ENCODE measurements around the gene ZIM2. TPM values are rescaled to one million over a fixed set of nuclear protein-coding genes. Genes with fewer than 3 reads are reported as not detected.
"Not testable (repeated sequence)": the region's sequence is repeated elsewhere in the genome, so short reads cannot be mapped to it uniquely, and the experiment has no call there.

The ZIM2 gene
- polyA plus RNA-seq, 2 donors, result 0.01 TPM; not detected in 1

DNA sequence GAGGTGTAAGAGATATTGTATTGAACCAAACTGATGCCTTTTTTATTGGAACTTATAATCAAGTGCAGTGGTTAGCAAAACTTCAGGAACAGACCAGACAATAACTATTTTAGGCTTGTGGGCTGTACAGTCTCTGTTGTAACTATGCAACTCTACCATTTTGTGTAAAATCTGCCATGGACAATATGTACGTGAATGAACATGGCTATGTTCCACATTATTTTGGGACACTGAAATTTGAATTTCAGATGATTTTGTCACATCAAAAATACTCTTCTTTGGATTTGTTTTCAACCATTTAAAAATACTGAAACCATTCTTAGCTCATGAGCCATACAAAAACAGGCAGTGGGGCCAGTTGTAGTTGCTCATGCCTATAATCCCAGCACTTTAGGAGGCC, 27.9 kb upstream of the ZIM2 start:
- H3K9me3 ChIP-seq (ENCODE audit: control insufficient read depth in 2 of 2, insufficient read depth in 1 of 2, low read depth in 1 of 2, low read length in 1 of 2), result peaks cover 12 to 20% of the 10 kb centered on the region in 2 donors
- 94 to 95% methylated on average over 1 of the region's 1 CpG for WGBS, 2 donors

DNA sequence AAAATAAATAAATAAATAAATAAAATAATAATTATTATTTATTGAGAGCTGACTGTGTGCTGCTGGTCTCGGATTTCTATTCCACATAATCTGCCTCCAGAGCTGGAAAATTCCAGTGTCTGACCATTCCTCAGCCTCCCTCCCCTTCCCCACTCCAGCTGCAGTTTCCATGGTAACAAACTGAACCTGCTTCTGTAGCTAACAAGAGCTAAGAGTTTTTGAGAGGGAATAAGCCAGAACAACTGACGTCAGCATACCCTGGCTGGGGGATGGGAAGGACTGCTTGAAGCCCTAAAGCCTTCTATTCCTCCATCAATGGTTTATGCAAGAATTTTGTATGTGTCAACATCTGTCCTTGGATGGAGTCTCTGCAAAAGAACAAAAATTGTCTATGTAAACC, 26.0 kb upstream of the ZIM2 start:
- Histone ChIP-seq H3K27ac (ENCODE audit: low read depth in 2 of 2, low read length in 1 of 2) (no peak overlapping the region), H3K4me1 (ENCODE audit: control insufficient read depth in 2 of 2, insufficient read depth in 2 of 2, low read length in 1 of 2) (no peaks in the 10 kb centered on the region), H3K4me3 (ENCODE audit: low read depth in 1 of 2, low read length in 2 of 2) (no peak overlapping the region), H3K9me3 (ENCODE audit: control insufficient read depth in 2 of 2, insufficient read depth in 1 of 2, low read depth in 1 of 2, low read length in 1 of 2) (peaks cover 12 to 18% of the 10 kb centered on the region in 2 donors), H3K27me3 (ENCODE audit: control insufficient read depth in 1 of 2, insufficient read depth in 2 of 2, low read length in 2 of 2) (no peaks in the 10 kb centered on the region), H3K36me3 (ENCODE audit: control insufficient read depth in 2 of 2, insufficient read depth in 2 of 2, low read length in 1 of 2) (no peaks in the 10 kb centered on the region)
- WGBS, 2 donors, result 22 to 30% methylated on average over 2 of the region's 2 CpGs

More for the DNA sequence above, 27.9 kb upstream of the ZIM2 start:
- no peaks in the 10 kb centered on the region for H3K4me1 ChIP-seq (ENCODE audit: control insufficient read depth in 2 of 2, insufficient read depth in 2 of 2, low read length in 1 of 2)
- no peaks in the 10 kb centered on the region for H3K27me3 ChIP-seq (ENCODE audit: control insufficient read depth in 1 of 2, insufficient read depth in 2 of 2, low read length in 2 of 2)
- H3K36me3 ChIP-seq (ENCODE audit: control insufficient read depth in 2 of 2, insufficient read depth in 2 of 2, low read length in 1 of 2), result no peaks in the 10 kb centered on the region
- H3K4me3 ChIP-seq (ENCODE audit: low read depth in 1 of 2, low read length in 2 of 2), result no peak overlapping the region
- no peak overlapping the region for H3K27ac ChIP-seq (ENCODE audit: low read depth in 2 of 2, low read length in 1 of 2)

DNA sequence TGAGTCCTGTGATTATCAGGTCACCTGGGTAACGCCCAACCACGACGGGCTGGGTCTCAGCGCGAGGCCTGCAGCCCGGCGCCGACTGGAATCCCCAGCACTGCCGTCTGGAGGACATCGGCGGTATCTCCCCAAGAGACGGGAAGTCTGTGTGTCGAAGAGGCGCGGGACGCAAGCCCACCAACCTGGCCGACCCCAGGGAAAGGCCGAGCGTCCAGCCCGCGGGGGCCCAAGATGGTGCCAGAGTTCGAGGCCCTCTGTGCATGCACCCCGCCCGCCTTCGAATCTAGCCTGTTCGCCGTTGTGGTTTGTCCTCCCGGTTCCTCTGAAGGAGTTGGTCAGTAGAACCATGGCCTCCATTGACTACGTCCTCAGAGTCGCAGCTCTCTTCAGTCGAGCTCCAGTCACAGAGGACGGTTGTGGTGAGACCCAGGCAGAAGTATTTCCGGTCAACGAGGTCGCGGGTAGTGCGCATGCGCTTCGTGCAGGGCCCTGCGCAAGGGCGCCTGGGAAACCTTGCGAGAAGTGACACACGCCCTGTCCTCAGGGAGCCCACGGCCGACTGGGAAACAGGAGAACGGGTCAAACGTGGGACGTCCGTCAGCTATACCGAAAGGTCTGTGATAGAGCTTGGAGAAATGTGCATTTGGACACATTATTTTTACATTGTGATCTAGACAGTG, 24.1 kb upstream of the ZIM2 start:
- Histone ChIP-seq H3K36me3 (ENCODE audit: control insufficient read depth in 2 of 2, insufficient read depth in 2 of 2, low read length in 1 of 2) (no peaks in the 10 kb centered on the region), H3K9me3 (ENCODE audit: control insufficient read depth in 2 of 2, insufficient read depth in 1 of 2, low read depth in 1 of 2, low read length in 1 of 2) (peaks cover 10 to 13% of the 10 kb centered on the region in 2 donors), H3K27me3 (ENCODE audit: control insufficient read depth in 1 of 2, insufficient read depth in 2 of 2, low read length in 2 of 2) (no peaks in the 10 kb centered on the region), H3K4me3 (ENCODE audit: low read depth in 1 of 2, low read length in 2 of 2) (no peak overlapping the region), H3K4me1 (ENCODE audit: control insufficient read depth in 2 of 2, insufficient read depth in 2 of 2, low read length in 1 of 2) (no peaks in the 10 kb centered on the region), H3K27ac (ENCODE audit: low read depth in 2 of 2, low read length in 1 of 2) (no peak overlapping the region)
- 57 to 61% methylated on average over 50 of the region's 50 CpGs for WGBS, 2 donors

DNA sequence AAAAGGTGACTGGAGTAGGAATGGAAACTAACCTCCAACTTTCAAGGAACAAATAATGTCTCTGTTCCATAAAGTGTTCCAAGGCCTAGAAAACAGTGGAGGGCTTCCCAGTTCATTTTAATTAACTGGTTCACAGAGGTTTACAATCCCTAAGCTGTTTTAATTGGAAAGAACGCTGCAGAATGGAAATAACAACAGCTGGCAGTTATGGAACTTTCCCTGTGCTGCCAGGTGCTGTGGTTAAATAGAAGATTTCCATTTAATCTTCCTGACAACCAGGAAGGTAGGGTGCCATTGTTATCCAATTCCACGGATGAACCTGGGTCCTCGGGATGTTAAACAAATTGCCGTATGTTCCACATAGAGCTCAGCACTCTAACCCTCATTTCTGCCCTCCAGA, 22.2 kb upstream of the ZIM2 start:
- Histone ChIP-seq H3K4me1 (ENCODE audit: control insufficient read depth in 2 of 2, insufficient read depth in 2 of 2, low read length in 1 of 2) (no peaks in the 10 kb centered on the region), H3K36me3 (ENCODE audit: control insufficient read depth in 2 of 2, insufficient read depth in 2 of 2, low read length in 1 of 2) (no peaks in the 10 kb centered on the region), H3K9me3 (ENCODE audit: control insufficient read depth in 2 of 2, insufficient read depth in 1 of 2, low read depth in 1 of 2, low read length in 1 of 2) (peaks cover 9 to 10% of the 10 kb centered on the region in 2 donors), H3K27me3 (ENCODE audit: control insufficient read depth in 1 of 2, insufficient read depth in 2 of 2, low read length in 2 of 2) (no peaks in the 10 kb centered on the region), H3K27ac (ENCODE audit: low read depth in 2 of 2, low read length in 1 of 2) (no peak overlapping the region), H3K4me3 (ENCODE audit: low read depth in 1 of 2, low read length in 2 of 2) (no peak overlapping the region)
- WGBS, 2 donors, result 78 to 84% methylated on average over 4 of the region's 4 CpGs

DNA sequence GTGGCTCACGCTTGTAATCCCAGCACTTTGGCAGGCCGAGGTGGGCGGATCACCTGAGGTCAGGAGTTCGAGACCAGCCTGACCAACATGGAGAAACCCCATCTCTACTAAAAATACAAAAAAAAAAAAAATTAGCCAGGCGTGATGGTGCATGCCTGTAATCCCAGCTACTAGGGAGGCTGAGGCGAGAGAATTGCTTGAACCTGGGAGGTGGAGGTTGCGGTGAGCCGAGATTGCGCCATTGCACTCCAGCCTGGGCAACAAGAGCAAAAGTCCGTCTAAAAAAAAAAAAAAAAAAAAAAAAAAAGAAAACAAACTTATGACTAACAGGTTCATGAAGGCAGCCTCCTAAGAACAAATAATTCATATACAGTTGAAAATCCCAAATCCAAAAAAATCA, 19.9 kb upstream of the ZIM2 start:
- H3K27me3 ChIP-seq (ENCODE audit: control insufficient read depth in 1 of 2, insufficient read depth in 2 of 2, low read length in 2 of 2); H3K9me3 ChIP-seq (ENCODE audit: control insufficient read depth in 2 of 2, insufficient read depth in 1 of 2, low read depth in 1 of 2, low read length in 1 of 2); H3K27ac ChIP-seq (ENCODE audit: low read depth in 2 of 2, low read length in 1 of 2); H3K4me3 ChIP-seq (ENCODE audit: low read depth in 1 of 2, low read length in 2 of 2); H3K4me1 ChIP-seq (ENCODE audit: control insufficient read depth in 2 of 2, insufficient read depth in 2 of 2, low read length in 1 of 2); H3K36me3 ChIP-seq (ENCODE audit: control insufficient read depth in 2 of 2, insufficient read depth in 2 of 2, low read length in 1 of 2): not testable (repeated sequence)
- 88 to 91% methylated on average over 9 to 10 of the region's 10 CpGs for WGBS, 2 donors

DNA sequence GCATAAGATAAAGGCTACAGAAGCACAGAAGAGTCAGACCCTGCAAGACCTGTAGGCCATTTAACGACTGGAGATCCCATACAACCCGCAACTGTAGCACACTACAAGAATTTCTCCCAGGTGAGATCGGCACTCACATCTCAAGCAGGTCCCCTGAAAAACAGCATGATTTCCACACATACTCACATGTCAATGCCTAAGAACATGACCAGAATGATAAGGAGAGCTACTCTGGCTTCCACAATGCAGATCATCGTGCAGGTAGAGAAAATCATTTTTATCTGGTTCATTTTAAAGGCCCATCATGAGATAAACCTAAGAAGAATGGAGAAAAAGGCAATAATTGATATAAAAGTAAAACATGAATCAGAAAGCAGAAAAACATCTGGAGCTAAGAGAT, 17.5 kb upstream of the ZIM2 start:
- H3K4me1 ChIP-seq (ENCODE audit: control insufficient read depth in 2 of 2, insufficient read depth in 2 of 2, low read length in 1 of 2), result no peaks in the 10 kb centered on the region
- WGBS, 2 donors, result 88 to 89% methylated on average over 4 of the region's 4 CpGs
- no peaks in the 10 kb centered on the region for H3K36me3 ChIP-seq (ENCODE audit: control insufficient read depth in 2 of 2, insufficient read depth in 2 of 2, low read length in 1 of 2)
- H3K27me3 ChIP-seq (ENCODE audit: control insufficient read depth in 1 of 2, insufficient read depth in 2 of 2, low read length in 2 of 2), result no peaks in the 10 kb centered on the region
- no peak overlapping the region for H3K27ac ChIP-seq (ENCODE audit: low read depth in 2 of 2, low read length in 1 of 2)
- H3K9me3 ChIP-seq (ENCODE audit: control insufficient read depth in 2 of 2, insufficient read depth in 1 of 2, low read depth in 1 of 2, low read length in 1 of 2), result no peaks in the 10 kb centered on the region
- H3K4me3 ChIP-seq (ENCODE audit: low read depth in 1 of 2, low read length in 2 of 2), result no peak overlapping the region

DNA sequence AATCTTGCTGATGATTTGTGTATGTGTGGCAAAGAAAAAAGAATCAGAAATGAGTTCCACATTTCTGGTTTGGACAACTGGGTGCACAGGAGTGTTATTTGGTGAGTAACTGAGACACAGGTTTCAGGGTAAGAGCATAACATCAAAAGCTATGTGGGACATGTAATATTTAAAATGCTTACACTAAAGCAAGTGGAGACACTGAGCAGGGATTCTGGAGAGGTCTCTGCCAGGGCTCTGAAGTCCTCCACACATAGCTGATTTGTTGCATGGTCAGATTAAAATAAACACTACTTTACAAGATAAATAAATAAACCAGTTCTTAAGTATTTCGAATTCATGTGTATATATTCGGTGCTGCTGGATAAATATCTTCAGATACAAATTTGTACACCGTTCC, 16.3 kb upstream of the ZIM2 start:
- Histone ChIP-seq H3K4me3 (ENCODE audit: low read depth in 1 of 2, low read length in 2 of 2) (no peak overlapping the region), H3K9me3 (ENCODE audit: control insufficient read depth in 2 of 2, insufficient read depth in 1 of 2, low read depth in 1 of 2, low read length in 1 of 2) (peaks cover 0 to under 1% of the 10 kb centered on the region in 2 donors), H3K27ac (ENCODE audit: low read depth in 2 of 2, low read length in 1 of 2) (no peak overlapping the region), H3K4me1 (ENCODE audit: control insufficient read depth in 2 of 2, insufficient read depth in 2 of 2, low read length in 1 of 2) (no peaks in the 10 kb centered on the region), H3K27me3 (ENCODE audit: control insufficient read depth in 1 of 2, insufficient read depth in 2 of 2, low read length in 2 of 2) (no peaks in the 10 kb centered on the region), H3K36me3 (ENCODE audit: control insufficient read depth in 2 of 2, insufficient read depth in 2 of 2, low read length in 1 of 2) (no peaks in the 10 kb centered on the region)
- 65 to 77% methylated on average over 3 of the region's 3 CpGs for WGBS, 2 donors

DNA sequence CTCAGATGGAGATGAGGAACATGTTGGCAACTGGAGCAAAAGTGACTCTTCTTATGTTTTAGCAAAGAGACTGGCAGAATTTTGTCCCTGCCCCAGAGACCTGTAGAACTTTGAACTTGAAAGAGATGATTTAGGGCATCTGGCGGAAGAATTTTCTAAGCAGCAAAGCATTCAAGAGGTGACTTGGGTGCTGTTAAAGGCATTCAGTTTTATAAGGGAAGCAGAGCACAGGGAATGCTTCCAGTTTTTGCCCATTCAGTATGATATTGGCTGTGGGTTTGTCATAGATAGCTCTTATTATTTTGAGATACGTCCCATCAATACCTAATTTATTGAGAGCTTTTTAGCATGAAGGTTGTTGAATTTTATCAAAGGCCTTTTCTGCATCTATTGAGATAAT, 11.8 kb upstream of the ZIM2 start:
- H3K36me3 ChIP-seq (ENCODE audit: control insufficient read depth in 2 of 2, insufficient read depth in 2 of 2, low read length in 1 of 2); H3K27ac ChIP-seq (ENCODE audit: low read depth in 2 of 2, low read length in 1 of 2); H3K4me1 ChIP-seq (ENCODE audit: control insufficient read depth in 2 of 2, insufficient read depth in 2 of 2, low read length in 1 of 2); H3K27me3 ChIP-seq (ENCODE audit: control insufficient read depth in 1 of 2, insufficient read depth in 2 of 2, low read length in 2 of 2); H3K9me3 ChIP-seq (ENCODE audit: control insufficient read depth in 2 of 2, insufficient read depth in 1 of 2, low read depth in 1 of 2, low read length in 1 of 2); H3K4me3 ChIP-seq (ENCODE audit: low read depth in 1 of 2, low read length in 2 of 2): not testable (repeated sequence)
- WGBS, 2 donors, result 88 to 91% methylated on average over 2 of the region's 2 CpGs

DNA sequence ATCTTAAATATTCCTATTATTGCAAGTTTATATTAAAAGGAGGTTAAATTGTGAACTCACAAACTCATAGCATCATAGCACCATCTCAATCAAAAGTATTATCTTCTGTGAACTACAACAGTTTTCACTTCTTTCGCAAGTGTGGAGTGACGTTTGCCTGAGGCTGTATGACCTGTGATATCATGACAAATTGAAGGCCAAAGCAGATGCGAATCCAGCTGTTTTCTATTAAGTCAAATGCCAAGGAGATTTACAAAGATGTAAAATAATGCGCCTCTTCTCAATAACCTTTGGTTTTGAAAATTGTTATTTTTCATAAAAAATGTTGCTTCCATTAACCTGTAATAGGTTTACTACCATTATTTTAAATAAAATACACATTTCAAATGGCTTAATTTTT, 7.6 kb upstream of the ZIM2 start:
- peaks cover 0 to 3% of the 10 kb centered on the region in 2 donors for H3K9me3 ChIP-seq (ENCODE audit: control insufficient read depth in 2 of 2, insufficient read depth in 1 of 2, low read depth in 1 of 2, low read length in 1 of 2)
- WGBS, 2 donors, result 66 to 82% methylated on average over 4 of the region's 4 CpGs
- no peak overlapping the region for H3K27ac ChIP-seq (ENCODE audit: low read depth in 2 of 2, low read length in 1 of 2)
- H3K36me3 ChIP-seq (ENCODE audit: control insufficient read depth in 2 of 2, insufficient read depth in 2 of 2, low read length in 1 of 2), result no peaks in the 10 kb centered on the region
- H3K4me1 ChIP-seq (ENCODE audit: control insufficient read depth in 2 of 2, insufficient read depth in 2 of 2, low read length in 1 of 2), result no peaks in the 10 kb centered on the region
- H3K27me3 ChIP-seq (ENCODE audit: control insufficient read depth in 1 of 2, insufficient read depth in 2 of 2, low read length in 2 of 2), result no peaks in the 10 kb centered on the region
- H3K4me3 ChIP-seq (ENCODE audit: low read depth in 1 of 2, low read length in 2 of 2), result no peak overlapping the region

DNA sequence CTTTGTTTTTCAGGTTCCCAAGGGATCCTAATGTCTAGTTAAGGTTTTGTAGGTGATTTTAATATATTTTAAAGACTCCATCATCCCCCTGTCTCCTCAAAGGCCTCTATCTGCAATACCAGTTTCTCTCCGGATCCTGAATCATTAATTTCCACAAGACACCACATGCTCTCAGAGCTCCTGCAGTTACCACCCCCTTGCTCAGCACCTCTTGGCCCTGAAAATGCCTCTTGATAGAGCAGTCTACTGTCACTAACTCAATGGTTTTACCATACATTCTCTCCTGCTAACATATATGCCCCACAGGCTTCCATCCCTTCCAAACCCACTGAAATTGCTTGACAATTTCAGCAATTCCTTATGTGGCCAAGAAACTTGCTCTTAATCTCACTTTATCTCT, 1.9 kb upstream of the ZIM2 start:
- Histone ChIP-seq H3K4me3 (ENCODE audit: low read depth in 1 of 2, low read length in 2 of 2) (no peak overlapping the region), H3K9me3 (ENCODE audit: control insufficient read depth in 2 of 2, insufficient read depth in 1 of 2, low read depth in 1 of 2, low read length in 1 of 2) (peaks cover 13 to 30% of the 10 kb centered on the region in 2 donors), H3K27me3 (ENCODE audit: control insufficient read depth in 1 of 2, insufficient read depth in 2 of 2, low read length in 2 of 2) (no peaks in the 10 kb centered on the region), H3K27ac (ENCODE audit: low read depth in 2 of 2, low read length in 1 of 2) (no peak overlapping the region), H3K36me3 (ENCODE audit: control insufficient read depth in 2 of 2, insufficient read depth in 2 of 2, low read length in 1 of 2) (no peaks in the 10 kb centered on the region), H3K4me1 (ENCODE audit: control insufficient read depth in 2 of 2, insufficient read depth in 2 of 2, low read length in 1 of 2) (no peaks in the 10 kb centered on the region)
- 67 to 83% methylated on average over 1 of the region's 1 CpG for WGBS, 2 donors

Data from esophagus (tissue), 2 donors.